Left lung (tissue), 10 donors: Measurements from ENCODE around the gene VARS1. TPM values are rescaled to one million over a fixed set of nuclear protein-coding genes. Genes with fewer than 3 reads are reported as not detected.
"Not testable (repeated sequence)": the region's sequence is repeated elsewhere in the genome, so short reads cannot be mapped to it uniquely, and the experiment has no call there.

Experiments used
- ATAC-seq: fragments of 200-7000 bp; cut with Tn5 transposase; one replicate; pipeline ENCODE4 v1.9.1; 2020; ENCODE audit warnings: moderate library complexity
- DNase-seq, 4 donors: peaks; one replicate each; pipeline ENCODE4 v3.0.0-alpha.2; 2013 to 2020
- H3K27ac ChIP-seq, 2 donors: fragments of 200-600 bp; sonication (generic) in 1 of 2; one replicate each; pipeline versions ENCODE4 v1.5.0 to v1.8.0; 2020 to 2021
- H3K27me3 ChIP-seq, 2 donors: fragments of 200-600 bp; sonication (generic) in 1 of 2; one replicate each; pipeline versions ENCODE4 v1.5.0 to v1.8.0; 2020 to 2021
- H3K36me3 ChIP-seq, 2 donors: fragments of 200-600 bp; sonication (generic) in 1 of 2; one replicate each; pipeline versions ENCODE4 v1.5.0 to v1.8.0; 2020 to 2021
- H3K4me1 ChIP-seq, 2 donors: fragments of 200-600 bp; one replicate each; pipeline ENCODE4 v1.8.0; 2021
- H3K4me3 ChIP-seq, 2 donors: fragments of 200-600 bp; sonication (generic) in 1 of 2; one replicate each; pipeline versions ENCODE4 v1.5.0 to v1.8.0; 2020 to 2021; ENCODE audit warnings: mild to moderate bottlenecking in 1 of 2
- H3K9me3 ChIP-seq, 2 donors: fragments of 200-600 bp; sonication (generic) in 1 of 2; one replicate each; pipeline versions ENCODE4 v1.5.0 to v1.8.0; 2020 to 2021
- intact Hi-C, 2 donors: fragments of 100-400 bp; cut with DNase I; formaldehyde crosslinking; loops; one replicate each; pipeline versions ENCODE4 v1.11.2 to v1.14.2; 2022
- polyA plus RNA-seq, 6 donors: library from polyadenylated mRNA; unstranded; fragments of 120-200 nt; gene quantifications; one replicate each; pipeline ENCODE4 v1.2.1, GENCODE V29; 2013; ENCODE audit not compliant: insufficient read length in 6 of 6
- total RNA-seq, 2 donors: library from RNA; stranded (reverse); fragmentation: NEBNext Ultra II Directional; extraction: Animal tissue kit (Norgen Biotek cat#: 25700); gene quantifications; one replicate each; pipeline ENCODE4 v1.2.1, GENCODE V29; 2021
- TF ChIP-seq, protein P1 (sequence below), 2 donors: fragments of 200-600 bp; sonication (generic) in 1 of 2; IDR thresholded peaks; one replicate each; pipeline versions ENCODE4 v1.5.0 to v1.8.0; 2021; ENCODE audit warnings: antibody characterized with exemption in 2 of 2
- donor health status: DM: no; HTN: yes; CAD: no.
- donor health status: DM: no; HTN: no; CAD: no.

Gene VARS1
- total and polyA plus RNA-seq, 8 donors, result 38.4 to 103 (median 46.6) TPM

DNA sequence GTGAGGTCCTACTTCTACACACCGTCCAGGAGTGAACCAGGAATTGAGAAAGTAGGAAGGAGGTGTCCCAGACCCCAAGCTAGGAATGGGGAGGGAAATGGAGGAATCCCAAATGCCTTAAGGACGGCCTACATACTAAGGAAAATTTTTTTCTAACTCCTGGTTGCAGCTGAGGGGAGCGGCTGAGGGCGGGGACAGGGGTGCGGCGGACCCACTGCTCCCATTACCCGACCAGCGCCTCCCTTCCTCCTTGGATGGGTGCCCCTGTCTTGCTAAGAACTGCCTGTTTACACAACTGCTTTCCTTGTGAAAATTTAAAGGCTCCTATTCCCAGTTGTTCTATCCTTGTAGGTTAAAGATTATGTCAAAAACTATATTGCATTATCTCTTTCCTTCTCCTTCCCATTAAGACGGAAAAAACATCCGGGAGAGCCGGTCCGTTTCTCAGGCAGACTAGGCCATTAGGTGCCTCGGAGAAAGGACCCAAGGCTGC is 31.3 kb upstream of the VARS1 start:
- peaks cover 22 to 60% of the 10 kb centered on the region in 2 donors for H3K4me1 ChIP-seq
- H3K27me3 ChIP-seq, result no peaks in the 10 kb centered on the region
- H3K4me3 ChIP-seq, result peak overlapping the region; percentile 19 to 62
- TF ChIP-seq, protein P1, sequence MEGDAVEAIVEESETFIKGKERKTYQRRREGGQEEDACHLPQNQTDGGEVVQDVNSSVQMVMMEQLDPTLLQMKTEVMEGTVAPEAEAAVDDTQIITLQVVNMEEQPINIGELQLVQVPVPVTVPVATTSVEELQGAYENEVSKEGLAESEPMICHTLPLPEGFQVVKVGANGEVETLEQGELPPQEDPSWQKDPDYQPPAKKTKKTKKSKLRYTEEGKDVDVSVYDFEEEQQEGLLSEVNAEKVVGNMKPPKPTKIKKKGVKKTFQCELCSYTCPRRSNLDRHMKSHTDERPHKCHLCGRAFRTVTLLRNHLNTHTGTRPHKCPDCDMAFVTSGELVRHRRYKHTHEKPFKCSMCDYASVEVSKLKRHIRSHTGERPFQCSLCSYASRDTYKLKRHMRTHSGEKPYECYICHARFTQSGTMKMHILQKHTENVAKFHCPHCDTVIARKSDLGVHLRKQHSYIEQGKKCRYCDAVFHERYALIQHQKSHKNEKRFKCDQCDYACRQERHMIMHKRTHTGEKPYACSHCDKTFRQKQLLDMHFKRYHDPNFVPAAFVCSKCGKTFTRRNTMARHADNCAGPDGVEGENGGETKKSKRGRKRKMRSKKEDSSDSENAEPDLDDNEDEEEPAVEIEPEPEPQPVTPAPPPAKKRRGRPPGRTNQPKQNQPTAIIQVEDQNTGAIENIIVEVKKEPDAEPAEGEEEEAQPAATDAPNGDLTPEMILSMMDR (IDR thresholded peaks at IDR 0.05), result no peak
- no peaks in the 10 kb centered on the region for H3K9me3 ChIP-seq
- no peaks in the 10 kb centered on the region for H3K36me3 ChIP-seq
- intact Hi-C loops, result no loop called here
- H3K27ac ChIP-seq, result peak overlapping the region; percentile 92 to 98
- DNase-seq (peak in 3 of 4 donors; percentile 89 to 91 (median 90)), ATAC-seq (peak; percentile 30)

DNA sequence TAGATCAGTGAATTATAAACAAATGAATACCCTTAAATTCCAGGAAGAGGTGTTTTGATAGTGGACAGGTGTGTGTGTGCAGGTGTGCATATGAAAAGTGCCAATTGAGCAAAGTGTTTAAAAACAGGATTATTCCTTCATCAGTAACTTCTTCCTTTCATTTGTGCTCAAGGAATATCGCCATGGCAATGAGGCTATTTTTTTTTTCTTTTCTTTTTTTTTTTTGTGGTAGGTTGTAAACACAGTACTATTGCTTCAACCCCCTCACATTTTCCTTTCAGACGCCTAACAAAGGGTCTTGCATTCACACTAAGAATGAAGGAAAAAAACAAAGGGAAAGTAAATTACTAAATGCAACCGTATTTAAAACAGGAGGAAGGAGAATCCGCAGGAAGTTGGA is 30.0 kb upstream of the VARS1 start:
- H3K9me3 ChIP-seq, result no peaks in the 10 kb centered on the region
- intact Hi-C loops, result no loop called here
- no peak for ATAC-seq

DNA sequence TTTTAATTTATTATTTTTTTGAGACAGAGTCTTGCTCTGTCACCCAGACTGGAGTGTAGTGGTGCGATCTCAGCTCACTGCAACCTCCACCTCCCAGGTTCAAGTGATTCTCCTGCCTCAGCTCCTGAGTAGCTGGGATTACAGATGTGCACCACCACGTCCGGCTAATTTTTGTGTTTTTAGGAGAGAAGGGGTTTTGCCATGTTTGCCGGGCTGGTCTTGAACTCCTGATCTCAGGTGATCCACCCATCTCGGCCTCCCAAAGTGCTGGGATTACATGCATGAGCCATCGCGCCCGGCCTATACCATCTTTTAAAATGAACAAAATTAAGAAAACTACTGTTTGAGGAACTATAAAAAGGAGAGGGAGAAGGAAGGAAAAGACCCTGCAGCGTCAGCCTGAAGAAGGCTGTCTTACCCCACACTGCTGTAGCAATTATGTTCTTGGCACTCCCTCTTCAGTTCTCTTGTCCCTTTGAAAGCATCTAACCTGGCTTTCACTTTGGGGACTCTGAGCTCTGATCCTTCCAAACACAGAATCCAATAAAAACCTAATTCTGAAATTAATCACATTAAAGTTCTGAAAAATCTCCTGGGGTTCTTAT is 28.1 kb upstream of the VARS1 start:
- H3K27ac ChIP-seq, result peak overlapping the region; percentile 92 to 98
- ATAC-seq, H3K36me3 ChIP-seq, H3K4me3 ChIP-seq, H3K9me3 ChIP-seq, H3K27me3 ChIP-seq, intact Hi-C loops, DNase-seq: not testable (repeated sequence)
- H3K4me1 ChIP-seq, result peaks cover 22 to 76% of the 10 kb centered on the region in 2 donors

More for the DNA sequence above, 30.0 kb upstream of the VARS1 start:
- H3K27me3 ChIP-seq, result no peaks in the 10 kb centered on the region
- no peaks in the 10 kb centered on the region for H3K36me3 ChIP-seq
- DNase-seq, result no peak
- TF ChIP-seq, protein P1 (IDR thresholded peaks at IDR 0.05), result no peak
- peaks cover 12 to 57% of the 10 kb centered on the region in 2 donors for H3K4me1 ChIP-seq
- no peak overlapping the region for H3K4me3 ChIP-seq
- peak overlapping the region; percentile 92 to 98 for H3K27ac ChIP-seq

DNA sequence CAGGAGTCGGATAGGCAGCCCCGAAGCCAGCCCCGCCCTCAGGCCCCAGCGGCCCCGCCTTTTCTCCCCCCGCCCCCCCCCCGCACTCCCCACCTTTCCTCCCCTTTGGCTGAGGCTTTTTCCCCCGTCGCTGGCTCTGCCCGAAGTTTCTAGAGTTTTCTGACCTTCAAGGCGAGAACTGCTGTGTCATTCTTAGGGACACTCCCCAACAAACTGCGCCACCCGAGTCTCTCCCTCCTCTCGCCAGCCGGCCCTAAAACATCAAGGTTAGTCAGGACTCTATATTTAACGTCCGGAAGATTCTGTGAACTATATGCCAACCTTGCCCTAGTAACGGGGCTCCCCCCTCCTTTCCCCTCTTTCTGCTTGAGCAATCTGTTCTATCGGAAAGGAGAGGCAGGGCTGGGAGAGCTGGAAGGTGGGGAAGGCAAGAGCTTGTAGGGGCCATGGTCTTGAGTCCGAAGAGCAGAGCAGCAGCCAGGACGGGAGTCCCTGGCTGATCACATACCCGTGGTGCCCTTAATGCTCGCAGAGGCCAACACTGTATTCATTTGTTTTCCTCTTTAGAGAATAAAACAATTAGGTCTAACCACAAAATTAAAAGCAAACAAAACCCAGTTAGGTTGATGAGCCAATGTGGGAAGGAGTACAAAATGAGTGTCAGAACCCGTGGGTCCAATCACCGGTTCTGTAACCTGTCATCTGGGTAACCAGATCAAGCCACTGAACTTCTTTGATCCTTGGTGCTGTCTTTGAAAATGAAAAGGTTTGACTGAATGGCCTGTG is 26.7 kb upstream of the VARS1 start:
- ATAC-seq (peak; percentile 53), DNase-seq (peak; percentile 67 to 91 (median 82))
- Histone ChIP-seq H3K4me1 (peaks cover 26 to 89% of the 10 kb centered on the region in 2 donors), H3K27me3 (no peaks in the 10 kb centered on the region), H3K4me3 (peak overlapping the region; percentile 35 to 54), H3K27ac (peak overlapping the region; percentile 92 to 98), H3K36me3 (no peaks in the 10 kb centered on the region), H3K9me3 (no peaks in the 10 kb centered on the region)
- intact Hi-C loops, result no loop called here
- TF ChIP-seq, protein P1 (IDR thresholded peaks at IDR 0.05), result no peak

DNA sequence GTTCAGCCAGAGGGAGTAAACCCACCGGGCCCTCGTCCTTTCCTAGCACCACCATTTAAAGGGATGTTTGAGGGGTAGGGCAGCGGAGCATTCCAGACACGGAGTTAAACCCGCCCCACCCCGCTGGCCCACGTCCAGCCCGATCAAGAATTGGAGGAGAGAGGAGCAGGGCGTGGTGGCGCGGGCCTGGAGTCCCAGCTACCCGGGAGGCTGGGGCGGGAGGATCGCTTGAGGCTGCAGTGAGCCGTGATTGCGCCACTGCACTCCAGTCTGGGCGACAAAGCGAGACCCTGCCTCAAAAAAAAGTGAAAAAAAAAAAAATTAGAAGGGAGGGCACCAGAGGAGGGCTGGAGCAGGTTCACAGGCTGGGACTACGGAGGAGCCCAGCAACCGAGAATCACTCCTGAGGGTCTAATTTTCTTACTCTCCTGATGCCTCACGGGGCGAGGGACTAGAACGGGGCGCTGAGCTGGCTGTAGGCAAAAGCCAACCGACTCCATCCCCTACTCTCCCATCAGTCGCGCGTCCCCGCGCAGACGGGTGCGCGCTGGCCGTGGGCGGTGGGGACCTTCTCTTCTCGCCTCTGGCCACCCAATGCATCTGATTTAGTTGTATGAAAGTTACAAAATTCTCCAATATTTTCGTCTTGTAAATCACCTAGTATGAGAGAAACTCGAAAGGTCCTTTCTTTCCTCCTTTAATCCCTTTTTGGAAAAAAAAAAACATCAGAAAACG is 25.9 kb upstream of the VARS1 start:
- H3K4me1 ChIP-seq, result peaks cover 25 to 86% of the 10 kb centered on the region in 2 donors
- peak overlapping the region; percentile 92 to 98 for H3K27ac ChIP-seq
- H3K27me3 ChIP-seq, result no peaks in the 10 kb centered on the region
- TF ChIP-seq, protein P1 (IDR thresholded peaks at IDR 0.05), result no peak
- H3K4me3 ChIP-seq, result peak overlapping the region; percentile 35 to 54
- ATAC-seq (peak; percentile 36), DNase-seq (peak in 3 of 4 donors; percentile 63 to 92 (median 75))
- no peaks in the 10 kb centered on the region for H3K9me3 ChIP-seq
- intact Hi-C loops, result no loop called here
- no peaks in the 10 kb centered on the region for H3K36me3 ChIP-seq

DNA sequence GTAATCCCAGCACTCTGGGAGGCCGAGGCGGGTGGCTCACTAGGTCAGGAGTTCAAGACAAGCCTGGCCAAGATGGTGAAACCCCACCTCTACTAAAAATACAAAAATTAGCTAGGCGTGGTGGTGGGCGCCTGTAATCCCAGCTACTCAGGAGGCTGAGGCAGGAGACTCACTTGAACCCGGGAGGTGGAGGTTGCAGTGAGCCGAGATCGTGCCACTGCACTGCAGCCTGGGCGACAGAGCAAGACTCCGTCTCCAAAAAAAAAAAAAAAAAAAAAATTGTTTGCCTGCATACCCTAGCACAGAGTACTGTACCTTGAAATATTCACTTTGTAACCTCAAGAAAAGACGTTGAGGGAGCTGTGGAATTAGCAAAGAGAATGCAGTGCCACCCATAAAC is 24.8 kb upstream of the VARS1 start:
- DNase-seq, ATAC-seq, H3K4me3 ChIP-seq, H3K9me3 ChIP-seq, H3K27me3 ChIP-seq, intact Hi-C loops, H3K36me3 ChIP-seq: not testable (repeated sequence)
- peaks cover 15 to 75% of the 10 kb centered on the region in 2 donors for H3K4me1 ChIP-seq
- H3K27ac ChIP-seq, result peak overlapping the region; percentile 87 to 98
